HG03354 (cell line): ENCODE results near the gene IFT122.

ENCODE experiments used
- ATAC-seq: cut with Tn5 transposase; IDR thresholded peaks from one replicate; pipeline ENCODE4 v1.9.1; 2021; ENCODE audit warnings: mild to moderate bottlenecking; ENCODE audit not compliant: unreplicated experiment, poor library complexity, severe bottlenecking

IFT122 gene

GRCh38 chr3:129560911-129561594, 121.0 kb downstream of the IFT122 start:
- ATAC-seq, result no peak

GRCh38 chr3:129561619-129562248, 121.7 kb downstream of the IFT122 start:
- ATAC-seq, result no peak

DNA sequence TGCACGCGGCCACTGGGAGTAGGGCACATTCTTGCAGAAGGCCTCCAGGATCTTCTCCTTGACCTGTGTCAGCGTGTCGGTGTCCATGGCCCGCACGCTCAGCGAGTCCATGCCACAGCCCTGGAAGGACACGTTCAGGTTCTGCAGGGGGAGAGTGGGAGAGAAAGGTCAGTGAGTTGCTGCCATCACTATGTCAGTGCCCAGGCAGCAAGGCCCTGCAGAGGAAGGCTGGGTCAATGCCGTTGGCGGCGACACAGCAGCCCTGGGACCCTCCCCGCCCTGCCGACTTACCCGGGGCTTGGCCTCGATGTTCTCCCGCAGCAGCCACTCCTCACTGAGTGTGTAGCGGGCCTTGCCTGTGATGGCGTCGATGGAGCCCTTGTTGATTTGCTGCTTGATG, 122.8 kb downstream of the IFT122 start:
- no peak for ATAC-seq

GRCh38 chr3:129563332-129563731, 123.3 kb downstream of the IFT122 start:
- ATAC-seq, result no peak

DNA sequence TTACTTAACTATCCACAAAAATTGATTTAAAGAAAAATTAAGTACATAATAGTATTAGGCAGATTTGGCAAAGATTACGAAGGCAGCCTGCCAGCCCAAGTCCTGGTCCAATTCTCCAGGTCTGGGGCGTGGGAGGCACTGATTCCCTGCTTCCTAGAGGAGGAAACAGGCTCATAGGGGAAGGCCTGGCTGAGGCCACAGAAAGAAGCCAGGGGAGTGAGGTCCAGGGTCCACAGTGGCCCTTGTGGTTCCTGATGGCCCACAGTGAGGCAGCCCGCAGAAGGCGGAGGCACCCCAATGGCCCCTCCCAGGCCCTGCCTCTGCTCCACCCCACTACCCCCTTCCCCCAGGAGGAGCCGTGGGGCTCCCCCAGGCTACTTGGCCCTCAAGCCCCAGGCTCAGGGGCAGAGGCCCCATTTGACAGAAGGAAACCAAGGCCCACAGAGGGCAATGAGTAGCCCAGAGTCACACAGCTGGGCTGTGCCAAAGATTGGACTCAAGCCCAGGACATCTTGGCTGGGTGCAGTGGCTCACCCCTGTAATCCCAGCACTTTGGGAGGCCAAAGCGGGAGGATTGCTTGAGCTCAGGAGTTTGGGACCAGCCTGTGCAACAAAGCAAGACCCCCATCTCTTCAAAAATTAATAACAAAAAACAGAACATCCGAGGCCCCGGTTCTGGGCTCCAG, 124.0 kb downstream of the IFT122 start:
- no peak for ATAC-seq

DNA sequence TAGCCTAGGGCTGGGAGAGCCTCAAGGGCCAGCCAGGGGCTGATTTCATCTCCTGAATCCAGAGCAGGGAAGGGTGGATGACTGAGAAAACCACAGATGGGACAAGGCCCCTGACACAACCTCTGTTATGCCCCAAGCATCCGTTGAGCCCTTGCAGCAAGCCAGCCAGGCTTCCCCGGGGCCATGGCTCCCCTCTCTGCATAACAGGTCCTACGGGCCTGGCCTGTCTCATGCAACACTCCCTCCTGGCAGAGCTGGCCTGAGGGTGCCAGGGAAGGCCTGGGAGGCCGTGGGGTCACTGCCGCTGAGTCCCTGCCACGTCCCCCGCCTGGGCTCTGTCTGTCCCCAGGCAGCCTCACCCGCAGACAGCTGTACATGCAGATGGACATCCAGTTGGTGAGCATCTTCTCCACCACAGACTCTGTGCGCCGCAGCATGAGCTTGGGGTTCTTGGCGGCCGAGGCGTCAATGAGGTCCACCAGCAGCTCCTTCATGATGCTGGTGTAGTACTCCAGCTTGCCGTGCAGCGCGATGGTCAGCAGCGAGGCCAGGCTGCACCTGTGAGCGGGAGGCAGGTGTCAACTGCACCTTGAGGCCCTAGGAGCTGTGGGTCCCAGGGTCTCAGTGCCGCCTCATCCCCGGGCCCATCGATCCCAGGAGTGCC, 125.1 kb downstream of the IFT122 start:
- ATAC-seq, result no peak

GRCh38 chr3:129565902-129566301, 125.9 kb downstream of the IFT122 start:
- no peak for ATAC-seq

- ATAC-seq, result no peak
These were observed 127.2 kb downstream of the IFT122 start for GRCh38 chr3:129567176-129567705.

- ATAC-seq, result no peak
These were observed 127.9 kb downstream of the IFT122 start for GRCh38 chr3:129567939-129568338.

- no peak for ATAC-seq
These were observed 129.8 kb downstream of the IFT122 start for GRCh38 chr3:129569856-129570255.
